Aorta (tissue), 5 donors: ENCODE measurements around the gene ARHGAP27. TPM values are rescaled to one million over a fixed set of nuclear protein-coding genes. Genes with fewer than 3 reads are reported as not detected.
A peak's percentile ranks its signal among the peaks of the same experiment; 100 is the strongest.

Experiments used
- ATAC-seq: fragments of 200-7000 bp; cut with Tn5 transposase; one replicate; pipeline ENCODE4 v1.9.1; 2022; ENCODE audit warnings: moderate library complexity; ENCODE audit not compliant: low FRiP score
- DNase-seq, 2 donors: peaks; one replicate each; pipeline ENCODE4 v3.0.0-alpha.2; 2020
- H3K27ac ChIP-seq, 2 donors: one replicate each; pipeline ENCODE4 v1.5.1; 2013; ENCODE audit warnings: low read length in 2 of 2, mild to moderate bottlenecking in 2 of 2, moderate library complexity in 2 of 2, control low read depth in 1 of 2, inconsistent platforms in 1 of 2, low read depth in 1 of 2
- H3K27me3 ChIP-seq, 2 donors: one replicate each; pipeline ENCODE4 v1.6.1; 2013; ENCODE audit warnings: control low read depth in 1 of 2, low read length in 1 of 2, mild to moderate bottlenecking in 1 of 2, moderate library complexity in 1 of 2; ENCODE audit not compliant: insufficient read depth in 2 of 2, control insufficient read depth in 1 of 2
- H3K36me3 ChIP-seq, 2 donors: one replicate each; pipeline ENCODE4 v1.6.1; 2013; ENCODE audit warnings: control low read depth in 1 of 2, low read length in 1 of 2, mild to moderate bottlenecking in 1 of 2; ENCODE audit not compliant: insufficient read depth in 2 of 2, control insufficient read depth in 1 of 2
- H3K4me1 ChIP-seq, 2 donors: one replicate each; pipeline ENCODE4 v1.6.1; 2013; ENCODE audit warnings: low read length in 2 of 2, control low read depth in 1 of 2, mild to moderate bottlenecking in 1 of 2, moderate library complexity in 1 of 2; ENCODE audit not compliant: insufficient read depth in 2 of 2, control insufficient read depth in 1 of 2
- H3K4me3 ChIP-seq, 2 donors: one replicate each; pipeline ENCODE4 v1.5.1; 2013; ENCODE audit warnings: low read length in 2 of 2, control low read depth in 1 of 2, mild to moderate bottlenecking in 1 of 2
- H3K9me3 ChIP-seq: one replicate; pipeline ENCODE4 v1.6.1; 2013; ENCODE audit warnings: mild to moderate bottlenecking, low read length; ENCODE audit not compliant: control insufficient read depth
- WGBS, 2 donors: extraction: QIAGEN DNeasy Blood & Tissue Kit; methylation state at CpG; one replicate each; pipeline ENCODE4 v1.1.7; 2013; 5-methylcytosine and 5-hydroxymethylcytosine counted together
- intact Hi-C, 2 donors: fragments of 100-400 bp; cut with DNase I; formaldehyde crosslinking; loops; one replicate each; pipeline versions ENCODE4 v1.14.2 to v1.15.0; 2022
- polyA plus RNA-seq, 2 donors: library from polyadenylated mRNA; stranded (reverse); fragments of 200-250 nt; gene quantifications; one replicate each; pipeline ENCODE4 v1.2.3, GENCODE V29; 2013
- total RNA-seq, 2 donors: library from RNA; stranded (reverse); fragmentation: NEBNext Ultra II Directional; extraction: Animal tissue kit (Norgen Biotek cat#: 25700); gene quantifications; one replicate each; pipeline ENCODE4 v1.2.1, GENCODE V29; 2021
- donor health status: healthy with polysubstance abuse.
- donor health status: Bipolar disorder and iron deficiency.
- donor health status: DM: no; HTN: no; CAD: no.
- donor health status: DM: no; HTN: no; CAD: no.
- donor health status: DM: yes; HTN: yes; CAD: no.

Gene ARHGAP27
- total and polyA plus RNA-seq, 4 donors, result 5.4 to 41.0 (median 13.6) TPM

DNA sequence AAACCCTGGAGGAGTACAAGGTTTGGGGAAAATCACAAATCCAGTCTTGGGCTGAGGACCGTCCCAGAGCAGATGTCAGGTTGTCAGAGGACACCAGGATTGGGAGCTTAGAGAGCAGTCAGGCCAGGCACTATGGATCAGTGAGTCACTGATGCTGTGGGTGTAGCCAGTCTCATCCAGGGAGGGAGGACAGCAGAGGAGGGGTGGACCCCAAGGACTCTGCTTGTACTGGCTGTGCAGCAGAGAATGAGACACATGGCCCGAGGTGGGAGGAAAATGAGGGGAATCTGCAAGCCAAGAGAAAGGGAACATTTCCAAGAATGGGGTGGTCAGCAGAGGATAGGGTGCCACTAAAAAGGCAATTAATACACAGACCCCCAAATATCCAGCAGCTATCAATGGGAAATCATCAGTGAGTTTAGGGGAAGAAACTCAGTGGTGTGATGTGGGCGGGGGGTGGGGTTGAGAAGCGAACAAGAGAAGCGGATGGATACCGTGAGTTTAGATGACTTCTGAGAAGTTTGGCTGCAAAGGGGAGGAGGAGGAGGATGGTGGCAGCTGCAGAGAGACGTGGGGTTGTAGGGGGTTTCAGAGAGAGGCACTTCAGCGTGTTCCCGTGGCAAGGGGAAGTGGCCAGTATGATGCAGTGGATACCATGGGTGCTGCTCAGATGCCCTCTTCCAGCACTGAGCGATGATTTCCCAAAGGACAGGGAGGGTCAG, 43.9 kb downstream of the ARHGAP27 start:
- Histone ChIP-seq H3K36me3 (no peaks in the 10 kb centered on the region), H3K27ac (no peak overlapping the region), H3K4me1 (no peaks in the 10 kb centered on the region), H3K9me3 (no peaks in the 10 kb centered on the region), H3K27me3 (no peaks in the 10 kb centered on the region), H3K4me3 (no peak overlapping the region)
- no peak for DNase-seq
- intact Hi-C loops, result loop anchor here in 1 of 2 donors (10.0 kb wide), 1 partner anchor 46 kb away; the partner anchor contains the start of gene ARHGAP27
- 71 to 76% methylated on average over 10 of the region's 10 CpGs for WGBS, 2 donors
- ATAC-seq, result no peak

DNA sequence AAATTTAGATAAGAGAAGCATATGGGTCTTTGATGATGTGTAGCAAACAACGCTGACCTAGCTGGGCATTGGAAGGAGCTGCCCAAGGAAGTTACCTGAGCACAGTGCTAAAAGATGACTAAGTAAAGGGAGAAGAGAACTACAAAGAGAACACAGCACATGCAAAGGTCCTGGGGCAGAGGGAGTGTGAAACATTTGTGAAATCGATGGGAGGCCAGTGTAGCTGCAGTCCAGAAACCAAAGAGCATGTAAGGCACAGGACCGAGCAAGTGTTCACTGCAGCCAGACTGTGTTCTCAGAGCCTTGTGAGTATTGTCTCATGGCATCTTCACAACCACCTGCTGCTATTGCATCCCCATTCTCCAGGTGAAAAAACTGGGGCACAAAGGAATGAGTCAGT, 44.9 kb downstream of the ARHGAP27 start:
- no peaks in the 10 kb centered on the region for H3K27me3 ChIP-seq
- no peaks in the 10 kb centered on the region for H3K36me3 ChIP-seq
- no peak for DNase-seq
- ATAC-seq, result no peak
- intact Hi-C loops, result loop anchor here in 1 of 2 donors (10.0 kb wide), 1 partner anchor 47 kb away; the partner anchor contains the start of gene ARHGAP27
- 92 to 94% methylated on average over 3 of the region's 3 CpGs for WGBS, 2 donors
- H3K27ac ChIP-seq, result no peak overlapping the region
- H3K4me1 ChIP-seq, result no peaks in the 10 kb centered on the region
- no peaks in the 10 kb centered on the region for H3K9me3 ChIP-seq
- no peak overlapping the region for H3K4me3 ChIP-seq

DNA sequence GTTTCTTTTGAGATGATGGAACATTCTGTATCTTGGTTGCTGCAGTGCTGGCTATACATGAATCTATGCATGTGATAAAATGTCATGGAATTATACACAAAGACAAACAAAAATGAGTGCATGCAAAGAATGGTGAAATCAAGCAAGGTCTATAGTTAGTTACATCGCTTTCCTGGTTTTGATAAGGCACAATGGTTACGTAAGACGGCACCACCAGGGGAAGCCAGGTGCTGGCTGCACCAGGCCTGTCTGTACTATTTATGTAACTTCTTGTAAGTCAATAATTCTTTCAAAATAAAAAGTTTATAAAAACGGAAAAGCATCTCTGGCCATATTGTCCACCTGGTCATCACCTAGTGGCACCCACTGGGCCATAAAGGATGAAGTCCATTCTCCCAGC, 46.5 kb downstream of the ARHGAP27 start:
- Histone ChIP-seq H3K4me3 (no peak overlapping the region), H3K36me3 (no peaks in the 10 kb centered on the region), H3K4me1 (no peaks in the 10 kb centered on the region), H3K9me3 (no peaks in the 10 kb centered on the region), H3K27ac (no peak overlapping the region), H3K27me3 (no peaks in the 10 kb centered on the region)
- intact Hi-C loops, result loop anchor here in 1 of 2 donors (10.0 kb wide), 1 partner anchor 49 kb away; the partner anchor contains the start of gene ARHGAP27
- ATAC-seq (no peak), DNase-seq (no peak)
- WGBS, 2 donors, result 78 to 79% methylated on average over 4 of the region's 4 CpGs

DNA sequence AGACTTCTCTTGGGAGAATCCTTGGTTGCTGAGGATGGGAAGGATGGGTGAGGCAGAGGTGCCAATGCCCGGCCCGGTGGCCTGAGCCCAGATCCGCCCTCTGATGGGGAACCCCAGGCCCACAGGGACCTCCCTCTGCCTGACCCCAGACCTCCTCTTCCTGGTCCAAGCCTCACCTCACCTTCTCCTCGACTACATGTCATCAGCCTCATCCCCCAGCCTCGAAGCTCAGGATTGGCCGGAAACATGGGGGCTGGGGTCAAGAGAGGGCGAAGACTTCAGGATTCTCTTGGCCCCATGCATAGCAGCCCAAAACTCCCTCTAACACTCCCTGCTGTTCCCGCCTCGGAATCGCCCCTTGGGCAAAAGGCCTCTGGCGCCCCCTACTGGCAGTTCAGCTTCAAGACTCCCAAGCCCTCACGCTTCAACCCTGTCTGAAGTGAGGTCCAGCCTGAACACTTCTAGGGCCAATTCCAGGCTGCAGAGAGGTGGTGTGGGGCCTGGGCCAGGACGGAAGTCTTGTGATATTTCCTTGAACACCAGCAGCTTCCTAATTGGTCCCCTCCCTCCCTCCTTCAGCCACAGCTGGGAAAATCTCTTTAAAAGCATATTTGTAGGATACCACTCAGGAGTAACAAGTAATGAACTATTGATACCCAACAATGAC, 47.2 kb downstream of the ARHGAP27 start:
- no peak overlapping the region for H3K4me3 ChIP-seq
- WGBS, 2 donors, result 13 to 17% methylated on average over 13 of the region's 13 CpGs
- intact Hi-C loops, result loop anchor here (1.0 to 10.0 kb wide), 4 partner anchors 49 to 167 kb away; partner anchors contain the start of genes ARHGAP27 (in 1 of the 2) and FMNL1 (in 1 of the 2)
- H3K27me3 ChIP-seq, result no peaks in the 10 kb centered on the region
- H3K4me1 ChIP-seq, result no peaks in the 10 kb centered on the region
- H3K27ac ChIP-seq, result no peak overlapping the region
- ATAC-seq (peak; percentile 93), DNase-seq (peak; percentile 91 to 97)
- H3K9me3 ChIP-seq, result no peaks in the 10 kb centered on the region
- no peaks in the 10 kb centered on the region for H3K36me3 ChIP-seq

DNA sequence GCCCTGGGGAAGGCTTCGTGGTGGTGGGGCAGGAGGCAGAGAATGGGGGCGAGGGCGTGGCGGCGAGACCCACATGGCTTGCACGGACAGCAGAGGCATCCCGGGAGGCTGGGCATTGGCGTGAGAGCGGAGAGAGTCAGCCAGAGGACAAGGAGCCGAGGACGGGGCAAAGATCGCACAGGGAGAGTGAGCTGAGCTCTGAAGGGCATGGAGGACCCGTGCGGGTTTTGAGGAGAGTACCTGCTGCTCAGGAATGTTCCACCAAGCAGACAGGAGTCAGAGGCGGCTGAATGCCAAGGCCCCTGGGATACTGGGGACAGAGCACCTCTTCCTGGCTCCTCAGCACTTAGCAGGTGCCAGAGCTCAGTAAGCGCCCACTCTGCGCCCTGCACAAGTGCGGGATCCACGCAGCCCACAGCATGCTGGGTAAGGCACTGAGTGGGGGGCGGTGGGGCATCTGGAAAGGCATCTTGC, 47.8 kb downstream of the ARHGAP27 start:
- ATAC-seq, result no peak
- 83 to 87% methylated on average over 20 of the region's 20 CpGs for WGBS, 2 donors
- no peaks in the 10 kb centered on the region for H3K27me3 ChIP-seq

DNA sequence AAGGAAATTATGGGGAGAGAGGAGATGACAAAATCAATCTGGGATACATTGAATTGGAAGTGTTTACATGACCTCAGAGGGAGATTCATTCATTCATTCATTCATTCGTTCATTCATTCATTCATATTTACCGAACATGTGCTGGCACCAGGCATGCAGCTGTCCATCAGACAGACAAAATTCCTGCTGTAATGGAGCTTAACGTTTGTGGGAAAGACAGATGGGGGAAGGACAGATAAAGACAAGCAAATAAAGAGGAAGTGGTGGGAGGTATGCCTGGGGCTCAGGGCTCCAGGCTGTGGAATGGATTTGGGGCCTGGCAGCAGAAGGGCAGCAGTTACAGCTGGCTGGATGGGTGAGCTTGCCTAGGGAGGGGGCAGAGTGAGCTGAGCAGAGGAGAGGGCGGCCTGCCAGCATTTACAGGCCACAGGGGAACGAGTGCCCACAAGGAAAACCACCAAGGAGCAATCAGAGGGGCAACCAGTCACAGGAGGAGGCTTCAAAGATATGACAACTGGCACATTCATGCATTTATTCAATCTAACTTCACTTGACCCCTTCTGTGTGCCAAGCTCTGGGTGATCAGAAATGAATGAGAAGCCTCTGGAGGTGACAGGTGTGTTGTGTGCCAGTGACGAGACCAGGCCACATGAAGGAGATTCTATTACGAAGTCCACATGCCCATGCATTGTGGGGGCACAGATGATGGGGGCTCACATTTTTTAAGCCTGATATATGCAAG, 48.5 kb downstream of the ARHGAP27 start:
- H3K27me3 ChIP-seq, result no peaks in the 10 kb centered on the region
- H3K9me3 ChIP-seq, result no peaks in the 10 kb centered on the region
- intact Hi-C loops, result loop anchor here (2.0 to 10.0 kb wide), 3 partner anchors 51 to 165 kb away; partner anchors contain the start of genes ARHGAP27 (in 1 of the 2) and FMNL1 (in 1 of the 2)
- DNase-seq, result no peak
- no peaks in the 10 kb centered on the region for H3K4me1 ChIP-seq
- H3K27ac ChIP-seq, result no peak overlapping the region
- H3K36me3 ChIP-seq, result no peaks in the 10 kb centered on the region
- no peak overlapping the region for H3K4me3 ChIP-seq
- ATAC-seq, result no peak
- 43 to 48% methylated on average over 7 of the region's 7 CpGs for WGBS, 2 donors

More for the DNA sequence above, 47.8 kb downstream of the ARHGAP27 start:
- no peaks in the 10 kb centered on the region for H3K36me3 ChIP-seq
- no peak overlapping the region for H3K27ac ChIP-seq
- H3K4me1 ChIP-seq, result no peaks in the 10 kb centered on the region
- H3K9me3 ChIP-seq, result no peaks in the 10 kb centered on the region
- no peak for DNase-seq
- intact Hi-C loops, result loop anchor here (1.0 to 10.0 kb wide), 4 partner anchors 50 to 166 kb away; partner anchors contain the start of genes ARHGAP27 (in 1 of the 2) and FMNL1 (in 1 of the 2)
- H3K4me3 ChIP-seq, result no peak overlapping the region

DNA sequence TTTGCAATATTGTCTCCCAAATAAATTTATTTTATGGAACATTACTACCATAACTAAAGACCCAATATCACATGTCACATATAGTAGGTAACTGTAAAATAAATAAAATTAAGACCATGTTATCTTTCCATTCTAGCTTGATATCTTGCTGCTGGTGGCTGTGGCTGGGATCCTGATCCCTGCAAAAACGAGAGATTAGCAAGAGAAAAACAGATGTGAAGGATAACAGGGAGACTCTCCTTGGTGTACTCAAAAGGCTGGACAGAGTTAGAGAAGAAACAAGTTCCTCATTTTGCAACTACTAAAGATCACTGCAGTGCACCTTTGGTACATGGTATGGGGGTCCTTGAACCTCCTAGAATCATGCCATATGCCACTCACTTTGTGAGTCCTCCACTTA, 49.7 kb downstream of the ARHGAP27 start:
- no peaks in the 10 kb centered on the region for H3K9me3 ChIP-seq
- no peak for ATAC-seq
- 75 to 77% methylated on average over 1 of the region's 1 CpG for WGBS, 2 donors
- intact Hi-C loops, result loop anchor here in 1 of 2 donors (10.0 kb wide), 1 partner anchor 52 kb away; the partner anchor contains the start of gene ARHGAP27
- H3K4me3 ChIP-seq, result no peak overlapping the region
- H3K27me3 ChIP-seq, result no peaks in the 10 kb centered on the region
- no peaks in the 10 kb centered on the region for H3K36me3 ChIP-seq
- DNase-seq, result no peak
- H3K27ac ChIP-seq, result no peak overlapping the region
- no peaks in the 10 kb centered on the region for H3K4me1 ChIP-seq

DNA sequence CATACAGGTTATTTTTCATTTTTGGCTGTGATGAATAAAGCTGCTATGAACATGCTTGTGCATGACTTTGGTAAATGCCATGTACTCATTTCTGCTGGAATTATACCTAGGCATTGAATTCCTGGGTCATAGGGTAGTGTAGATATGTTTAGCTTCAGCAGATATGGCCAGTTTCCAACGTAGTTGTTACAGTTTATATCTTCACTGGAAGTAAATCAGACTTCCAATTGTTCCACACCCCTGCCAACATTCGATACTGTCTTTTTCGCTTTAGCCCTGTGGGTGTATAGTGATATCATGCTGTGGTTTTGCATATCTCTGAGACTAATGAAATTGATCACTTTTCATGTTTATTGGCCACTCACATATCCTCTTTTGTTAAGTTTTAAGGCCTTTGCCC, 50.4 kb downstream of the ARHGAP27 start:
- ATAC-seq, result no peak
- H3K4me1 ChIP-seq, result no peaks in the 10 kb centered on the region
- no peak for DNase-seq
- no peaks in the 10 kb centered on the region for H3K36me3 ChIP-seq
- H3K4me3 ChIP-seq, result no peak overlapping the region
- intact Hi-C loops, result loop anchor here in 1 of 2 donors (10.0 kb wide), 1 partner anchor 53 kb away; the partner anchor contains the start of gene ARHGAP27
- no peak overlapping the region for H3K27ac ChIP-seq
- H3K9me3 ChIP-seq, result no peaks in the 10 kb centered on the region
- H3K27me3 ChIP-seq, result no peaks in the 10 kb centered on the region
- 53 to 75% methylated on average over 3 of the region's 3 CpGs for WGBS, 2 donors
